ENCODE measurements around the gene KCNIP2.
A peak's percentile ranks its signal among the peaks of the same experiment; 100 is the strongest.

Gene KCNIP2

DNA sequence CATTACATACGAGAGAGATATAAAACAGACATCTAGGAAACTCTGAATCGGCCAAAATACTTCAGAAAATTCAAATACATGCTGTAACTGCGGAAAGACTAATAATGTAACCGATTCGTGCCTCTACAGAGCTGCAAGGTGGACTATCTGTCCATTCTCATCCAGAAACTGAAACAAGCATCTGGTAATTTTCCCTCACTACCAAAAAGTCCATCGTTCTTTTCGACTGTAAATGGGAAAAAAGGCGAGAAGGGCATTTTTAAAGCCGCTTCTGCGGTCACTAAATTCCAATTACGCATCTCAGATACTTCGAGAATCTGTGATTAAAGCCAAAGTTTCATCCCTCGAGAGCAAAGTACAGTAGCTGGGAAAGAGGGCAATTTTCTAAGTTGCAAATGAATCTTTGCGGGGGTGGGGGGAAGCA lies 26.7 kb downstream of the KCNIP2 start:
- H3K27ac ChIP-seq (ENCODE audit: poor library complexity, severe bottlenecking) = peak overlapping the region; percentile 81
- H3K4me3 ChIP-seq (ENCODE audit: severe bottlenecking) = peak overlapping the region; percentile 77
- H3K4me1 ChIP-seq (ENCODE audit: insufficient read depth, poor library complexity, severe bottlenecking) = peaks cover 7% of the 10 kb centered on the region
- peaks cover 37% of the 10 kb centered on the region for H3K36me3 ChIP-seq (ENCODE audit: low read depth)
- no peak for DNase-seq (ENCODE audit: low spot score)
- ATAC-seq (ENCODE audit: low read depth) = no peak
- H3K27me3 ChIP-seq (ENCODE audit: insufficient read depth, poor library complexity, severe bottlenecking) = no peaks in the 10 kb centered on the region
- no peaks in the 10 kb centered on the region for H3K9me3 ChIP-seq (ENCODE audit: severe bottlenecking)
- TF ChIP-seq, protein P1, sequence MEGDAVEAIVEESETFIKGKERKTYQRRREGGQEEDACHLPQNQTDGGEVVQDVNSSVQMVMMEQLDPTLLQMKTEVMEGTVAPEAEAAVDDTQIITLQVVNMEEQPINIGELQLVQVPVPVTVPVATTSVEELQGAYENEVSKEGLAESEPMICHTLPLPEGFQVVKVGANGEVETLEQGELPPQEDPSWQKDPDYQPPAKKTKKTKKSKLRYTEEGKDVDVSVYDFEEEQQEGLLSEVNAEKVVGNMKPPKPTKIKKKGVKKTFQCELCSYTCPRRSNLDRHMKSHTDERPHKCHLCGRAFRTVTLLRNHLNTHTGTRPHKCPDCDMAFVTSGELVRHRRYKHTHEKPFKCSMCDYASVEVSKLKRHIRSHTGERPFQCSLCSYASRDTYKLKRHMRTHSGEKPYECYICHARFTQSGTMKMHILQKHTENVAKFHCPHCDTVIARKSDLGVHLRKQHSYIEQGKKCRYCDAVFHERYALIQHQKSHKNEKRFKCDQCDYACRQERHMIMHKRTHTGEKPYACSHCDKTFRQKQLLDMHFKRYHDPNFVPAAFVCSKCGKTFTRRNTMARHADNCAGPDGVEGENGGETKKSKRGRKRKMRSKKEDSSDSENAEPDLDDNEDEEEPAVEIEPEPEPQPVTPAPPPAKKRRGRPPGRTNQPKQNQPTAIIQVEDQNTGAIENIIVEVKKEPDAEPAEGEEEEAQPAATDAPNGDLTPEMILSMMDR (IDR thresholded peaks at IDR 0.05; ENCODE audit: poor library complexity, severe bottlenecking) = no peak

DNA sequence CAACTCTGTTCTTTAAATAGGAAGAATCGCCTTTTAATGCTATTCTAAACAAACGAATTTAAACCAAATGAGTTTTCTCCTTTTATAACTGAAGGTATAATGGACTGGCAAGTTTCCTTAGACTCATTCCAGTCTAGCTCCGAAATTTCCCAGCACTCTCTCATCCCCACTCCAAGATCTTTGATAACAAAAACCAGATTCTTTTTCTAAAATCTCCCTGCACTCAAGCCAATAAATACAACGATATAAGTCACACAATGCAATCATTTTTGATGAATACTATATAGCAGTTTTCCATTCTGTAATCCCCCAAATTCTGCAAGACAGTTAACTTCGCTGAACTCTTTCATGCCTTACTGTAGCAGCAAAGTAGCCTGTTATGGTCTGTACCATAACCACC lies 27.2 kb downstream of the KCNIP2 start:
- H3K4me1 ChIP-seq (ENCODE audit: insufficient read depth, poor library complexity, severe bottlenecking) = peaks cover 7% of the 10 kb centered on the region
- peak overlapping the region; percentile 77 for H3K4me3 ChIP-seq (ENCODE audit: severe bottlenecking)
- DNase-seq (ENCODE audit: low spot score) (no peak), ATAC-seq (ENCODE audit: low read depth) (no peak)
- H3K9me3 ChIP-seq (ENCODE audit: severe bottlenecking) = no peaks in the 10 kb centered on the region
- TF ChIP-seq, protein P1 (IDR thresholded peaks at IDR 0.05; ENCODE audit: poor library complexity, severe bottlenecking) = no peak
- H3K27ac ChIP-seq (ENCODE audit: poor library complexity, severe bottlenecking) = peak overlapping the region; percentile 81
- H3K36me3 ChIP-seq (ENCODE audit: low read depth) = peaks cover 43% of the 10 kb centered on the region
- no peaks in the 10 kb centered on the region for H3K27me3 ChIP-seq (ENCODE audit: insufficient read depth, poor library complexity, severe bottlenecking)

DNA sequence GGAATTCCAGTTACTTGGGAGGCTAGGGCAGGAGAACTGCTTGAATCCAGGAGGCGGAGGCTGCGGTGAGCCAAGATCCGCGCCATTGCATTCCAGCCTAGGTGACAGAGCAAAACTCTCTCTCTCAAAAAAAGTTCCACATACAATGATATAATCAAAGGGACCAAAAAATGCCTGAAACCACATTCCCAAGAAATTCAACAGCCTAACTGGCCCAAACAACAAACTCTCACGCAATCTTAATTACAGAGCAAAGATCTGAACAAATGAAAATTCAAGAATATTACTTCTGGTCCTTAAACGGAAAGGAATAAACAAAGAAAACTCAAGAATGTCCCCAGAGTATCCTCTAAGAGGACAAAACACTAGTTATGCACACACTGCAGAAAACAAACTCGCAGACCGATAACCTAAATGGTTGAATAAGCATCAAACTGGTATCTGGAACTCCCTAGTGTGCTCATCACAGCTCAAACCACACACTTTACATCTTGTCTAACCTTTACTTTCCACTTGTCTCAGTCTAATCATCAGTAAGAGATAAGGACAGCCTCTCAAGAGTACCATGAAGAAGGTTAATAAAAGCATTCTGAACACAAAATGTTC lies 29.0 kb downstream of the KCNIP2 start:
- TF ChIP-seq, protein P1 (IDR thresholded peaks at IDR 0.05; ENCODE audit: poor library complexity, severe bottlenecking) = no peak
- DNase-seq (ENCODE audit: low spot score) (no peak), ATAC-seq (ENCODE audit: low read depth) (no peak)
- Histone ChIP-seq H3K27ac (ENCODE audit: poor library complexity, severe bottlenecking) (no peak overlapping the region), H3K4me3 (ENCODE audit: severe bottlenecking) (peak overlapping the region; percentile 77), H3K27me3 (ENCODE audit: insufficient read depth, poor library complexity, severe bottlenecking) (no peaks in the 10 kb centered on the region), H3K4me1 (ENCODE audit: insufficient read depth, poor library complexity, severe bottlenecking) (peaks cover 7% of the 10 kb centered on the region), H3K36me3 (ENCODE audit: low read depth) (peaks cover 59% of the 10 kb centered on the region), H3K9me3 (ENCODE audit: severe bottlenecking) (no peaks in the 10 kb centered on the region)

DNA sequence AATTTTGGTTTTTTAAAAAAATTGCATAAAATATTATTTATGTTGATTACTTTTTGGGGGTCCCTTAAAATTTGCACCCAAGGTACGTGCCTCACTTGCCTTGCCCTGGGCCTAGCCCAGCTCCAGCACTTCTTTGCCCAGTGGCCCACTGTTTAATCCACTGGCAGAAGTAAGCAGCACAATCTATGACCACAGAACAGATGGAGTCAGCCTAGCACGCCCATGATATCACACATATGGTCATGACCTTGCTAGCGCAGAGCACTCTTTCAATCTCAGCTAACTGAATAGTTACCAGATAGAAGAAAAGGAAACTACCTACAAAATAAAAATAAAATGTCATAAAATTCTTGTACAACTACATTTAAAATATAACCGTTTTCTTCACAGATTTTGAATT lies 31.0 kb downstream of the KCNIP2 start:
- Histone ChIP-seq H3K27ac (ENCODE audit: poor library complexity, severe bottlenecking) (no peak overlapping the region), H3K27me3 (ENCODE audit: insufficient read depth, poor library complexity, severe bottlenecking) (no peaks in the 10 kb centered on the region), H3K4me3 (ENCODE audit: severe bottlenecking) (no peak overlapping the region), H3K4me1 (ENCODE audit: insufficient read depth, poor library complexity, severe bottlenecking) (peaks cover 7% of the 10 kb centered on the region), H3K36me3 (ENCODE audit: low read depth) (peaks cover 79% of the 10 kb centered on the region), H3K9me3 (ENCODE audit: severe bottlenecking) (no peaks in the 10 kb centered on the region)
- TF ChIP-seq, protein P1 (IDR thresholded peaks at IDR 0.05; ENCODE audit: poor library complexity, severe bottlenecking) = no peak
- DNase-seq (ENCODE audit: low spot score) = no peak
- ATAC-seq (ENCODE audit: low read depth) = no peak

DNA sequence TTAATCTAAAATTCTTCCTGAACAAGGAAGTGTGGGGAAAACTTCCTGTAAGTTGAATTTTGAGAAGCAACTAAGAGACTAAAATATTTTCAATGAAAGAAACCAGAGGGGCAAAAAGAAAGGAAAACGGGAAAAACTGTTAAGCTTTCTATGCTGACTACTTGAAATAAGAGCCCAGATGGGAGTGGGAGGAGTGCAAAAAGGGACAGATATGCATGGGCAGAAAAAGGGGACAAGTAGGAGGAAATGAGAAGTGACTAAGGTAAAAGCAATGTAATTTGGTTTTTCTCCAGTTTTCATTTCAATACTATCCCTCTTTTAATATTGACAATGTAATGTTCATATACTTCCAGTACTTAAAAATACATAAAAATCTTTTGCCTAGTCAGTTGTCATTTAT lies 36.4 kb downstream of the KCNIP2 start:
- ATAC-seq (ENCODE audit: low read depth) (no peak), DNase-seq (ENCODE audit: low spot score) (no peak)
- H3K9me3 ChIP-seq (ENCODE audit: severe bottlenecking) = no peaks in the 10 kb centered on the region
- H3K27ac ChIP-seq (ENCODE audit: poor library complexity, severe bottlenecking) = no peak overlapping the region
- H3K36me3 ChIP-seq (ENCODE audit: low read depth) = peaks cover 97% of the 10 kb centered on the region
- H3K4me1 ChIP-seq (ENCODE audit: insufficient read depth, poor library complexity, severe bottlenecking) = no peaks in the 10 kb centered on the region
- H3K27me3 ChIP-seq (ENCODE audit: insufficient read depth, poor library complexity, severe bottlenecking) = no peaks in the 10 kb centered on the region
- TF ChIP-seq, protein P1 (IDR thresholded peaks at IDR 0.05; ENCODE audit: poor library complexity, severe bottlenecking) = no peak
- H3K4me3 ChIP-seq (ENCODE audit: severe bottlenecking) = no peak overlapping the region

Data from RWPE2 (cell line).